Duodenal mucosa (tissue), 2 donors: ENCODE measurements around the gene MEG3.

Source experiments
- H3K27ac ChIP-seq: one replicate; pipeline ENCODE4 v1.7.0; 2013; ENCODE audit warnings: low read depth, low read length
- H3K27me3 ChIP-seq, 2 donors: one replicate each; pipeline ENCODE4 v1.7.0; 2013; ENCODE audit warnings: low read length in 2 of 2, control low read depth in 1 of 2; ENCODE audit not compliant: insufficient read depth in 2 of 2, control insufficient read depth in 1 of 2
- H3K36me3 ChIP-seq, 2 donors: one replicate each; pipeline ENCODE4 v1.7.0; 2013; ENCODE audit warnings: low read length in 2 of 2, control low read depth in 1 of 2; ENCODE audit not compliant: insufficient read depth in 2 of 2, control insufficient read depth in 1 of 2
- H3K4me1 ChIP-seq, 2 donors: one replicate each; pipeline ENCODE4 v1.7.0; 2013; ENCODE audit warnings: low read length in 2 of 2, control low read depth in 1 of 2; ENCODE audit not compliant: insufficient read depth in 2 of 2, control insufficient read depth in 1 of 2
- H3K4me3 ChIP-seq, 2 donors: one replicate each; pipeline ENCODE4 v1.7.0; 2013; ENCODE audit warnings: low read length in 2 of 2, low read depth in 1 of 2
- H3K9ac ChIP-seq, 2 donors: one replicate each; pipeline ENCODE4 v1.7.0; 2013; ENCODE audit warnings: low read length in 2 of 2, low read depth in 1 of 2
- H3K9me3 ChIP-seq, 2 donors: one replicate each; pipeline ENCODE4 v1.7.0; 2013; ENCODE audit warnings: low read length in 2 of 2, control low read depth in 1 of 2; ENCODE audit not compliant: control insufficient read depth in 1 of 2

MEG3 gene

GRCh38 chr14:100857233-100857922 is 31.5 kb downstream of the MEG3 start:
- Histone ChIP-seq H3K4me1 (no peaks in the 10 kb centered on the region), H3K27ac (no peak overlapping the region), H3K36me3 (no peaks in the 10 kb centered on the region), H3K4me3 (no peak overlapping the region), H3K27me3 (no peaks in the 10 kb centered on the region), H3K9me3 (no peaks in the 10 kb centered on the region), H3K9ac (no peak overlapping the region)

- Histone ChIP-seq H3K27ac (no peak overlapping the region), H3K27me3 (no peaks in the 10 kb centered on the region), H3K9me3 (no peaks in the 10 kb centered on the region), H3K4me1 (no peaks in the 10 kb centered on the region), H3K9ac (no peak overlapping the region), H3K4me3 (no peak overlapping the region), H3K36me3 (no peaks in the 10 kb centered on the region)
These were observed 32.3 kb downstream of the MEG3 start for GRCh38 chr14:100857923-100858837.

- Histone ChIP-seq H3K27me3 (no peaks in the 10 kb centered on the region), H3K4me1 (no peaks in the 10 kb centered on the region), H3K36me3 (no peaks in the 10 kb centered on the region), H3K27ac (no peak overlapping the region), H3K4me3 (no peak overlapping the region), H3K9me3 (no peaks in the 10 kb centered on the region), H3K9ac (no peak overlapping the region)
These were observed 32.9 kb downstream of the MEG3 start for GRCh38 chr14:100858838-100859220.

- H3K36me3 ChIP-seq, result no peaks in the 10 kb centered on the region
These were observed 33.9 kb downstream of the MEG3 start for GRCh38 chr14:100859781-100860180.

GRCh38 chr14:100860556-100861187 is 34.8 kb downstream of the MEG3 start:
- no peaks in the 10 kb centered on the region for H3K27me3 ChIP-seq
- H3K9me3 ChIP-seq, result no peaks in the 10 kb centered on the region
- no peak overlapping the region for H3K4me3 ChIP-seq
- no peak overlapping the region for H3K9ac ChIP-seq
- H3K27ac ChIP-seq, result no peak overlapping the region
- H3K4me1 ChIP-seq, result no peaks in the 10 kb centered on the region
- no peaks in the 10 kb centered on the region for H3K36me3 ChIP-seq

More at GRCh38 chr14:100859781-100860180, 33.9 kb downstream of the MEG3 start:
- no peaks in the 10 kb centered on the region for H3K27me3 ChIP-seq
- no peak overlapping the region for H3K27ac ChIP-seq
- no peaks in the 10 kb centered on the region for H3K9me3 ChIP-seq
- no peak overlapping the region for H3K9ac ChIP-seq
- H3K4me1 ChIP-seq, result no peaks in the 10 kb centered on the region
- no peak overlapping the region for H3K4me3 ChIP-seq

- Histone ChIP-seq H3K27me3 (no peaks in the 10 kb centered on the region), H3K9ac (no peak overlapping the region), H3K4me3 (no peak overlapping the region), H3K36me3 (no peaks in the 10 kb centered on the region), H3K9me3 (no peaks in the 10 kb centered on the region), H3K4me1 (no peaks in the 10 kb centered on the region), H3K27ac (no peak overlapping the region)
These were observed 35.4 kb downstream of the MEG3 start for GRCh38 chr14:100861188-100861936.

GRCh38 chr14:100861937-100862247 is 36.0 kb downstream of the MEG3 start:
- Histone ChIP-seq H3K27ac (no peak overlapping the region), H3K9me3 (no peaks in the 10 kb centered on the region), H3K4me3 (no peak overlapping the region), H3K36me3 (no peaks in the 10 kb centered on the region), H3K9ac (no peak overlapping the region), H3K27me3 (no peaks in the 10 kb centered on the region), H3K4me1 (no peaks in the 10 kb centered on the region)

GRCh38 chr14:100862277-100862676 is 36.4 kb downstream of the MEG3 start:
- Histone ChIP-seq H3K27me3 (no peaks in the 10 kb centered on the region), H3K4me3 (no peak overlapping the region), H3K36me3 (no peaks in the 10 kb centered on the region), H3K27ac (no peak overlapping the region), H3K9me3 (no peaks in the 10 kb centered on the region), H3K4me1 (no peaks in the 10 kb centered on the region), H3K9ac (no peak overlapping the region)

- H3K9ac ChIP-seq, result no peak overlapping the region
- H3K4me3 ChIP-seq, result no peak overlapping the region
- no peak overlapping the region for H3K27ac ChIP-seq
- no peaks in the 10 kb centered on the region for H3K9me3 ChIP-seq
- no peaks in the 10 kb centered on the region for H3K27me3 ChIP-seq
- no peaks in the 10 kb centered on the region for H3K36me3 ChIP-seq
- no peaks in the 10 kb centered on the region for H3K4me1 ChIP-seq
These were observed 36.9 kb downstream of the MEG3 start for GRCh38 chr14:100862793-100863192.

- no peaks in the 10 kb centered on the region for H3K9me3 ChIP-seq
- no peak overlapping the region for H3K27ac ChIP-seq
- no peaks in the 10 kb centered on the region for H3K27me3 ChIP-seq
- H3K4me3 ChIP-seq, result no peak overlapping the region
- no peak overlapping the region for H3K9ac ChIP-seq
- no peaks in the 10 kb centered on the region for H3K4me1 ChIP-seq
- no peaks in the 10 kb centered on the region for H3K36me3 ChIP-seq
These were observed 38.3 kb downstream of the MEG3 start for GRCh38 chr14:100864206-100864605.
